GM20431 (cell line): ENCODE data around the gene SLC16A2.

ENCODE experiments used
- in situ Hi-C: fragments of 300-500 bp; cut with MseI, MboI; formaldehyde crosslinking; loops from one replicate; pipeline ENCODE4 v1.15.0; 2020; ENCODE audit warnings: low sequenced_read_pairs; ENCODE audit not compliant: unreplicated experiment

Gene SLC16A2

GRCh38 chrX:74421036-74421739 lies at the start of gene SLC16A2:
SLC16A2 (plus strand) TSS chrX:74421493; CDS start chrX:74421638, 145 bp downstream.
- in situ Hi-C loops = no loop called here

GRCh38 chrX:74372272-74372671 lies 49.0 kb upstream of the SLC16A2 start:
- in situ Hi-C loops = no loop called here

GRCh38 chrX:74377282-74377681 lies 44.0 kb upstream of the SLC16A2 start:
- in situ Hi-C loops = loop anchor here (25.0 kb wide), 1 partner anchor 160 kb away; no protein-coding TSS in a partner anchor

GRCh38 chrX:74382613-74383012 lies 38.7 kb upstream of the SLC16A2 start:
- in situ Hi-C loops = loop anchor here (25.0 kb wide), 1 partner anchor 155 kb away; no protein-coding TSS in a partner anchor

GRCh38 chrX:74383611-74384010 lies 37.7 kb upstream of the SLC16A2 start:
- in situ Hi-C loops = loop anchor here (25.0 kb wide), 1 partner anchor 154 kb away; no protein-coding TSS in a partner anchor

- in situ Hi-C loops = loop anchor here (25.0 kb wide), 1 partner anchor 148 kb away; no protein-coding TSS in a partner anchor
Observed at GRCh38 chrX:74389016-74389722, 32.1 kb upstream of the SLC16A2 start.

- in situ Hi-C loops = loop anchor here (25.0 kb wide), 1 partner anchor 142 kb away; no protein-coding TSS in a partner anchor
Observed at GRCh38 chrX:74395556-74395955, 25.7 kb upstream of the SLC16A2 start.

- in situ Hi-C loops = no loop called here
Observed at GRCh38 chrX:74405973-74406489, 15.3 kb upstream of the SLC16A2 start.

- in situ Hi-C loops = no loop called here
Observed at GRCh38 chrX:74408304-74408703, 13.0 kb upstream of the SLC16A2 start.

- in situ Hi-C loops = no loop called here
Observed at GRCh38 chrX:74419864-74420195, 1.5 kb upstream of the SLC16A2 start.

- in situ Hi-C loops = no loop called here
Observed at GRCh38 chrX:74420196-74421035, 877 bp upstream of the SLC16A2 start.

GRCh38 chrX:74421740-74422352 lies 553 bp downstream of the SLC16A2 start:
- in situ Hi-C loops = no loop called here

- in situ Hi-C loops = no loop called here
Observed at GRCh38 chrX:74422576-74423288, 1.4 kb downstream of the SLC16A2 start.

- in situ Hi-C loops = no loop called here
Observed at GRCh38 chrX:74423289-74423998, 2.2 kb downstream of the SLC16A2 start.

- in situ Hi-C loops = no loop called here
Observed at GRCh38 chrX:74426071-74426470, 4.8 kb downstream of the SLC16A2 start.

- in situ Hi-C loops = no loop called here
Observed at GRCh38 chrX:74426615-74427014, 5.3 kb downstream of the SLC16A2 start.

GRCh38 chrX:74431797-74432196 lies 10.5 kb downstream of the SLC16A2 start:
- in situ Hi-C loops = no loop called here

- in situ Hi-C loops = no loop called here
Observed at GRCh38 chrX:74434336-74434735, 13.0 kb downstream of the SLC16A2 start.

GRCh38 chrX:74437530-74437929 lies 16.2 kb downstream of the SLC16A2 start:
- in situ Hi-C loops = no loop called here
